ENCODE data around the gene MYO1A.

MYO1A gene

GRCh38 chr12:57049890-57050289 is at the start of gene MYO1A:
Gene MYO1A (minus strand): TSS chr12:57050129. CDS start chr12:57048323, 1,806 bp downstream.
- no peak for DNase-seq

DNA sequence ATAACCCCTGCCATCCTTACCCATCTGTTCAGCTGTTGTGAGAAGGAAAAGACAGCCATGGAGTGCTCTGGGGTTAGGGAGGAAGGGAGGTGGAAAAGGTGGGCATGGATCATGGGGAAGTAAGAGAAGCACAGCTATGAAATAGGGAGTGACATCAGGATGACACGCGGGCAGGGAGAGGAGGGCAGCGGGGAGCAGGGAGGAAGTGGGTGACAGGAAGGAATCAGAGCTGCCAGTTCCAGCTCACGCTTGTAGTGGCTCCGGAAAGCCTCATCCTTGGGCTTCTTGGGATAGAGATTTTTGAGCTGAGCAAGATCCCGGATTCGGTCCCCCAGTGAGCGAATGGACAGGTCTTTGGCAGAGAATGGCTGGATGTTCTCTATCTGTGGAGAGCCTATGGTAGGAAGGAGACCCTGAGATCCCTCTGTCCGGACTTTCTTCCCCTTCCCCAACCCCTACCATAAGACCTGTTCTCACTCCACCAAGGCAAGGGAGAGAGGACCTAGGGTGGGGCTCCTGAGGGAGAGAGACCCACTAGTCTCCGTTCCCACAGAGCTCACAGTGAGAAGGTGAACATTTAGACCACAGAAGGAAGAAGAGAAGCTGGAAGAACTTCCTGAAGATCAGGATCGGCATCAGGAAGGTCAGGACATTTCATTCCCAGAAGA is 49.3 kb upstream of the MYO1A start:
- no peak for DNase-seq

GRCh38 chr12:57098546-57098945 is 48.6 kb upstream of the MYO1A start:
- no peak for DNase-seq

DNA sequence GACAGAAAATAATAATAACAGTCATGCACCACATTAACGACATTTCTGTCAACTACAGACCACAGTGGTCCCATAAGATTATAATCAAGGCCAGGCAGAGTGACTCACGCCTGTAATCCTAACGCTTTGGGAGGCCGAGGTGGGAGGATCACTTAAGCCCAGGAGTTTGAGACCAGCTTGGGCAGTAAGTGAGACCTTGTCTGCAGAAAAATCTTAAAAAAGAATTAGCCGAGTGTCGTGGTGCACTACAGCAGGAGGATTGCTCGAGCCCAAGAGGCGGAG is 47.6 kb upstream of the MYO1A start:
- DNase-seq: no peak

DNA sequence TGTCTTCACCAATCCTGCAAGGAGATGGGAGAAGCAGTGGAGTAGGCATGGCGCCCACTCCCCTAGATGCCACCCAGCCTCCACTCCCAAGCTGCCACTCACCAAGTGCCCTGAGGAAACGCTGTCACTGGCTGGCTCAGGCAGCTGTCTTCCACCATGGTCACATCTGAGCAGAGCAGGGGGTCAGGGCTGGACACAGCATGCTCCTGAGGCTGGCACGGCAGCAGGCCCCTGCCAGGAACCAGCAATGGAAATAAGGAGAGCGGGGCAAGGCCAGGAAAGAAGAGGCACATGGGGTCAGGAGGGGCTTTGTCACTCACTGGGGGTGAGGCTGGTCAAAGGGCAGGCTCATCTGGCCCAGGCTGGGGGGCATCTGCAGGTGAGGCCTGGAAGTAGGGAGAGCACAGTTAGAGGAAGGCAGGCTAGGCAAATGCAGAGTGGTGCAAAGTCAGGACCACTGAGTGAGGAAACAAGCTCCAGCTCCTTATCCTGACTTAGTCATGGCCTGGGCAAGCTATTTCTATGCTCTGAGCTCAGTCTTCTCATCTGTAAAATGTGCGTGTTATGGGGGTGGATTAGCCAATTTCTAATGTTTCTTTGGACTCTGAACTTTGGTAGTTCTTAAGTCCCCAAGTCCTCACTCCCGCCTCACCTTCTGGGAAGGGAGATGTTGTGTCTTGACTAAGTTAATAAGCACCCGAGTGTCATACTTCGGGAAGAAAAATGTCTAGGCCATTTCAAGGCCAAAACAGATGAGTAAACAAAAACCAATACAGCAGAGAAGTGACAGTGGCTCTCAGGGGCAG is 47.0 kb upstream of the MYO1A start:
- DNase-seq: no peak

DNA sequence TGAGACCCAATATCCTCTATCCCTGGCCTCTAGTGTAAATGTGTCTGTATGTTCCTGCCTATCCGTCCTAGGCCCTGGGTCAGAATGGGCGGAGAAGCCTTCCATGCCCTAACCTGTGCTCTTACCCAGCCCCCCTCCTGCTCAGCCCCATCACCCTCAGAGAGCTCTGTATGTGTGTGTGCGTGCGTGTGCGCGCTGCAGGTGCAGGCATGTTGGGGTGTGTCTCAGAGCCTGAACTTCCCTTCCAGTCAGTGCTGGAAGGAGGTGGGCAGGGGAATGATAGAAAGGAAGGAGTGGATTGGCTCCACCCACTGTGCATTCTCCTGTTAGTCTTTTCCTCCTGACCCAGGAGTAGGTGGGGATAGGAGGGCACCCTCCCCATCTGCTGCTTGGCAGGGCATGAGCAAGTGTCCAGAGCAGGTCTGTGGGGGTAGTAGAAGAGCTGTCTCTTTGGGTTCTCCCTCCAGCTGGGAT is 46.2 kb upstream of the MYO1A start:
- no peak for DNase-seq

DNA sequence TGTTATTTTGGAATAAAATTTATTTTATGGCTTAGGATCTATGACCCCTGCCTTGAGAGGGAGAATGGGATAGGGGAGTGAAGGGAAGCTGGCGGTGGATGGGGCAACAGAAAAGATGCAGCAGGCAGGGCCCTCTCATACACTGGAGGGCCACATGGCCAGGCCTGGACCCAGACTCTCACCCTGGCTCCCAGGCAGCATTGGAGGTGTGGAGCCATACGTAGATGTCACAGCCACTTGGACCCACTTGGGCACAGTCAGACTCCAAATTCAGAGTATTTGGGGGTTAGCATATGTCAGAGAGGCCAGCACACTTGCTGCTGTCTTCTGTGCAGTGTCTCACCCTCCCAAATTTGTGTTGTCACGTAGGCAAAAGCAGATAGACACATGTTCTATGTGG is 45.5 kb upstream of the MYO1A start:
- DNase-seq: no peak

DNA sequence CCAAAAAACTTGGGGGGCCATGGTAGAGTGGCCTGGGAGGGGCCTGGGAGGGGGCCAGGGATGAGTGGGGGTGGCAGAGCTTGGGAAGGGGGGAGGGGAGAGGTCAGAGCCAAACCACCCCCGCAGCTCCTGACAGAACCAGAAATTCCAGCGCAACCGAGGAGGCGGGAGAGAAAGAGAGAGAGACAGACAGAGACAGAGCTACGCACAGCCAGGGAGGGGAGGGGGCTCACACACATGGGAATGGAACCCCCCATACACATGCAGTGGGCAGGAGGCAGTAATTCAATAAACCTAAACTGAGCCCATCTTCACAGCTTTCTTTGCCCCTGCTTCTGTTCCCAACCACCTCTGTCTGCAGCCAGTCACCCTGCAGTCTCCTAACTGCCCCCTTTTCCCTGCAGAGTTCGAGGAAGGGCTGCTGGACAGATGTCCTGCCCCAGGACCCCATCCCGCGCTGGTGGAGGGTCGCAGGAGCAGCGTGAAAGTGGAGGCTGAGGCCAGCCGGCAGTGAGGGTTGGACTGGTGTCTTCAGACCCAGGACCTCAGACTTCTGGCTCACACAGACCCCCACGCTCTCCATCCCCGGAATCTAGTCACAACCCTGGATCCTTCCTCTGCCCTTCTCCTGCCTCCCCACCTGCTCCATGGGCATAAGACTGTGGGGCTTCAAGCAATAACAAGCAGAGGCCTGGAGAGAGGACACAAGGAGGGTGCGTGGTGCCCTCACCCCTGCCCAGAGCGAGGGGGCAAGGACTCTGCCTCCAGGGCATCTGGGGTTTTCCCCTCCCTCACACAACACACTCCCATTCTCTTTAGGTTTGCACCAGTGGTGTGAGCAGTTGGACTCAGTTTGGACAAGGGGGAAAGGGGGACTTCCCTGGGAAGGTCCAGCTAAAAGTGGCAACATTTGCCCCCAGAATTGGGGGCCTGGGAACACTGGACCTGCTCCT is 44.6 kb upstream of the MYO1A start:
- DNase-seq: no peak

DNA sequence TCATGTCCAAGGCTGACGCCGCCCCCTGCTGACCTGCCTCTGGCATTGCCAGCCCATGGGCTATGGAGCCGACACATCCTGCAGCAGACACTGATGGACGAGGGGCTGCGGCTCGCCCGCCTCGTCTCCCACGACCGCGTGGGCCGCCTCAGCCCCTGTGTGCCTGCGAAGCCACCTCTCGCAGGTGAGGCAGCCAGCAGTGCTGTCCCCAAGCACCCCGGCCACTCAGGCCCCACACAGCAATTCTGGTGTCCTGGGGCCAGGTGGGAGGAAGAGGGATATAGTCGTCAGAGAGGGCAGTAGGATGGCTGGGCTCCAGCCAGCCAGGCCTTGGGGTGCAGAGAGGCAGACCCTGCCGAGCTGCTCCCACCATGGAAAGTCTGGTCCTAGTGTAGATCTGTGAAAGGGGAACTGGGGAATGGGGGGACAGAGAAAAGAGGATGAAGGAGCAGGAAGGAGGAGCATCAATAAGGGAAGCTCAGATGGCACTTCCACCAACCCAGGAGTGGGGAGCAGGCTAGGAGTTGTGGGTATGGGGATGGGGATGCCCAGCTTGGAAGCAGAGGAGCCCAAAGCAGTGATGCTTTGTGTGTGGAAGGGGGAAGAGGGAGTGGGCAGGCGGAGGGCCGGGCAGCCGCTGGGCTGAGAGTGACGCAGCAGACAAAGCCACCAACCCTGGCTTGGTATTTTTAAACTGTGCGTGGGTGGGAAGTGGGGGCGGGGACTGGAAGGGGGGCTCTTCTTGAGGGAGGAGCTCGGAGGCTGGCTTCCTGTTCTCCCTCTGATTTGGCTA is 43.7 kb upstream of the MYO1A start:
- DNase-seq: peak; percentile 80

DNA sequence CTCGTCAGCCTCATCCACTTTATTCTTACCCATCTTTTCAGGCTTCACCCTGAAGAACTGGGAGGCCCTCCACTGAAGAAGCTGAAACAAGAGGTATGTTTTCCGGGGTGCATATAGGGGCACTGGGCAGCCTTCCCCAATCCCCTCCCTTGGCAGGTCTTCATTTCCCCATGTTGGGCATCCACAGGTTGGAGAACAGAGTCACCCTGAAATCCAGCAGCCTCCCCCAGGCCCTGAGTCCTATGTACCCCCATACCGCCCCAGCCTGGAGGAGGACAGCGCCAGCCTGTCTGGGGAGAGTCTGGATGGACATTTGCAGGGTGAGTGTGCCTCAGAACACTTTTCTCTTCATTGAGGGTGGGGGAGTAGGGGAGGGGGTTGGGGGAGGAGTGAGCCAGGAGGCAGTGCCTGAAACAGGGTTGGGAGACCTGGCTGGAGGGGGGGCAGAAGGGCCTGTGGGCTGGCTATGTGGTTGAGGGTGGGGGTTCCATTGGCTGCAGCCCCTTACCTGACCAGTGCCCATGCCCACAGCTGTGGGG is 43.0 kb upstream of the MYO1A start:
- no peak for DNase-seq

- no peak for DNase-seq
Observed at GRCh38 chr12:57092529-57092862, 42.6 kb upstream of the MYO1A start.

DNA sequence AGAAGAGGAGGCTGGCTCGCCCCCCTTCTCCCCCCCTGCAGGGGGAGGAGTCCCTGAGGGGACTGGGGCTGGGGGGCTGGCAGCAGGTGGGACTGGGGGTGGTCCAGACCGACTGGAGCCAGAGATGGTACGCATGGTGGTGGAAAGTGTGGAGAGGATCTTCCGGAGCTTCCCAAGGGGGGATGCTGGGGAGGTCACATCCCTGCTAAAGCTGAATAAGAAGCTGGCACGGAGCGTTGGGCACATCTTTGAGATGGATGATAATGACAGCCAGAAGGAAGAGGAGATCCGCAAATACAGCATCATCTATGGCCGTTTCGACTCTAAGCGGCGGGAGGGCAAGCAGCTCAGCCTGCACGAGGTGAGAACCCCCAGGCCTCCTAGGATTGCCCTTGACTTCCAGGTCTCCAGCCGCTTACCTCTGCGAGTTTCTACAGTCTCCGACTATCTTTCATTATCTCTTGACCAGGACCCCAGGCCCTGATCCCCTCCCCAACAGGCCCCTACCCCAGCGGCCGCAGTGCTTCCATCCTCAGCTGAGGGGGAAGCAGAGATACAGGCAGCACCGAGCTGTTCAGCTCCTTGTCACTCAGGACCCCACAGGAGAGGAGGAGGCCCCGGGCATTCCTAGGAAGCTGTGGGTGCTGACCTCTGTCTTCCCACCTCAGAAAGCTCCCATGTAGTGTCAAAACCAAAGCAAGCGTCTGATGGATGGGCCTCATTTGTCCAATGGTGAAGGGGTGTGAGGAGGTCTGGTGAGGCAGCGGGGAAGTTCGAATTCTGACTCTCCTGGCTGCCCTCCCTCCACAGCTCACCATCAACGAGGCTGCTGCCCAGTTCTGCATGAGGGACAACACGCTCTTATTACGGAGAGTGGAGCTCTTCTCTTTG is 42.0 kb upstream of the MYO1A start:
- DNase-seq: no peak

DNA sequence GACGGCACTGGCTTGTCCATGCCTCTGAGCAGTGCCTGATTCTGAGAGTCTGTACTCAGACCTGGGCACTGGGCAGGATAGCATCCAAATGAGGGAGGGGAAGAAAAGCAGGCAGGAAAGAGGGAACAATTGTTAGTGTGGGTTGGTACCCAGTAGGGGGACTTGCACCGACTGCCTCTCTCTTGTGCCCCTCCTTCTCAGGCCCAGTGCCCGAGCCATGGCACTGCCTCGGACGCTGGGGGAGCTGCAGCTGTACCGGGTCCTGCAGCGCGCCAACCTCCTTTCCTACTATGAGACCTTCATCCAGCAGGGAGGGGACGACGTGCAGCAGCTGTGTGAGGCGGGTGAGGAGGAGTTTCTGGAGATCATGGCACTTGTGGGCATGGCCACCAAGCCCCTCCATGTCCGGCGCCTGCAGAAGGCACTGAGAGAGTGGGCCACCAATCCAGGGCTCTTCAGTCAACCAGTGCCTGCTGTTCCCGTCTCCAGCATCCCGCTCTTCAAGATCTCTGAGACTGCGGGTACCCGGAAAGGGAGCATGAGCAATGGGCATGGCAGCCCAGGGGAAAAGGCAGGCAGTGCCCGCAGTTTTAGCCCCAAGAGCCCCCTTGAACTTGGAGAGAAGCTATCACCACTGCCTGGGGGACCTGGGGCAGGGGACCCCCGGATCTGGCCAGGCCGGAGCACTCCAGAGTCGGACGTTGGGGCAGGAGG is 41.2 kb upstream of the MYO1A start:
- DNase-seq: no peak

- DNase-seq: no peak
Observed at GRCh38 chr12:57090490-57090889, 40.6 kb upstream of the MYO1A start.

DNA sequence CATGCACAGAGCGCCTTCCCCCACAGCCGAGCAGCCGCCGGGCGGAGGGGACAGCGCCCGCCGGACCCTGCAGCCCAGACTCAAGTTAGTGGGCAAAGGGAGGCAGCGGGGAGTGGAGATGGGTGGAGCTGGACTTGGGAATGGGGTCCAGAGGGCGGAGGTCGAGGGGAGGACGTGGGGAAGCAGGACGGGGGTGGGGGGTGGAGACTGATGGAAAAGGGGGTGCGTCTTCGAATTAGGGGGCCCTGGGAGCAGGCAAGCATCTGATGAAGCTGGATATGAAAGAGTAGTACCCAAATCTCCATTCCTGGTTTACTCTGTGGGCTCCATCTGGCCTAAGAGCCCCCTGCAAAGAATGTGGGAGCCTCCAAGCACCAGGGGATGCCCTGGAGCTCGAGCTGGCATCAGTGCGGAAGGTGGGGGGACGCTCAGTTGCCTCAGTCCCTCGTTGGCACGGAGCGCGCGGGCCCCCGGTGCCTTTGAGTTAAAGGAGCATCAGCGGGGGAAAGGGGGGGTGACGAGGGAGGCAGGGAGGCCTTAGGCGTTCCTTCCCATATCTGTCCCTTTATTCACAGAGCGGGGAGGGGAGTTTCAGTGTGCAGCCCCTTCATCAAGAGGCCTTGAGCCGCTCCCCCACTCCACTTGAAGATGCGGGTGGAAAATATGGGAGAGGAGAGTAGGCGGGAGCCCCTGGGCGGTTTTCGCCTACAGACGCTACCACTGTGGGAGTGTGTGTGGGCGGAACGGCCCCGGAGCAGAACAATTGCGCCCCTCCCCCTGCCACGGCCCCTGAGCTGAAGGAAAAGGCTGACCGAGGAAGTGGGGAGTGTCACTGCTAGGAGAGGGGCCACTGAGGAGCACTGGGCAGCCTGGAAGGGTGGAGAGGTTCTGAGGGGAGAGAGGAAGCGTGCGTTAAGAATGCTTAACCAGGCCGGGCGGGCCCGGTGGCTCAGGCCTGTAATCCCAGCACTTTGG is 39.6 kb upstream of the MYO1A start:
- no peak for DNase-seq

DNA sequence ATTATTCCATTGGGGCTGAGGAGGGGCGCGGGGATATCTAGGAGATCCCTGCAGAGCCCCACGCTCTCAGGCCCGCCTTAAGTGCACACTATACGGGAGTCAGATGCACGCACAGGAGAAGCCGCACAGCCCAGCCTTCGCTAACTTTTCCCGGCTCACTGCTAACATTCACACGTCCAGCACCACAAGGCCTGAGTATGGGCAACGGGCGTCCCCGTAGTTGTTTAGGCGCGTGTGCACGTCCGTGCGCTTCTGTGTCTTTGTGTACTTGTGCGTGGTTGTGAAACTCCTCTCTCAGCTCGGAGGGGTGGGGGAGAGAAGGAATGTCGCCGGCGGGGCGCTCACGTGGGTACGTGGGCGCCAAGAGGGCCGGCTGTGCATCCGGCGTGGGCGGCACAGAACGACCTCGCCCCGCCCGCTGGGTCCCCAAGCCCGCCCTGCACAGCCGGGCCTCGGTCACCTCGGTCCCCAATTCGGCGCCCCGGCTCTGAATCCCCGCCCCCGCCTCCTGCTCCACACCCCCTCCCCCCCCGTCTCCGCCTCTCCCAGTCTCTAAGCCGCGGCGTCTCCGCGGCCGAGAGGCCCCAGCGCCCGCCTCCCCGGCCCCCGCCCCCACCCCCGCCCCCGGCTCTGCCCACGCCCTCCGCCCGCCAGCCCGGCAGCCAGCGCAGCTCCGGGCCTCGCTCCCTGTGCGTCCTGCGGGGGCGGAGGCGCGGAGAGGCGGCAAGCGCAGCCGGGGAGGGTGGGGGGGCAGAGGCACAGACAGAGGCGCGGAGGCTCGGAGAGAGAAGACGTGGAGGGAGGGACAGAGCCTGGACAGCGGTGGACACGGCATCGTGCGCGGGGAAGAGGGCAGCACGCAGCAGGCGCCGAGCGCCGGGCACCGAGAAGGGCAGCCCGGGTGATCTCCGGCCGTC is 38.7 kb upstream of the MYO1A start, which contains the start of gene NAB2:
TSS of gene NAB2 (plus strand) at position 761 of the 917 bp plus-strand sequence. CDS start 158 bp downstream, outside the sequence.
- DNase-seq: peak; percentile 83

DNA sequence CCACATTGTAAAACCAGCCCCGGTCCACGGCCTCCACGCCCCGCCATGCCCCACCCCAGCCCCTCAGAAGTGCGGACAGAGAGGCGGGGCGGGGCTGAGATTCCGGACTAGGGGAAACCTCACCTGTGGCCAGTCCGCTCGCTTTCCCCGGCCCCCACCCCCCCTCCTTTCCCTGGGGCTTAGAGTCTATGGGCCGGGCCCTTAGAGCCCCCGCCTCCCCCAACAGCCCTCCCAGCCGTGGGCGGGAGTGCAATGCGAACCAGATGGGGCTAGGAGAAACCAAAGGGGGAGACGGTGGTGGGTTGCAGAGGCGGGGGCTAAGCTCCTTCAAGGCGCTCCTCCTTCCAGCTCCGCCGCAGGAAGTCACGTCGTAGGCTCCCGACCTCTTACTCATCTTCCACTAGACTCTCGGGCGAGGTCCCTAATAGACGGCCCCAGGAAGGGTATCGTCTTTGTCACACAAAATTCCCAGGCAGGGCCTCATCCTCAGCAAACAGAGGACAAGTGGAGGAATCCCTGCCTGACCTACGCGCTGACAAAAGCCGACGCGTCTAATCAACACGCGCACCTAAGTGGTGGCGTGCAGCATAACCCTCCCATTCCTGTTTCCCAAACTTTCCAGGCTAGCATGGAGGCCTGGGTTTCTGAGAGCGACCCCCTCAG is 37.9 kb upstream of the MYO1A start:
- DNase-seq: no peak

Data from 8988T (cell line).